ENCODE data around the gene FCRL1.

Gene FCRL1

DNA sequence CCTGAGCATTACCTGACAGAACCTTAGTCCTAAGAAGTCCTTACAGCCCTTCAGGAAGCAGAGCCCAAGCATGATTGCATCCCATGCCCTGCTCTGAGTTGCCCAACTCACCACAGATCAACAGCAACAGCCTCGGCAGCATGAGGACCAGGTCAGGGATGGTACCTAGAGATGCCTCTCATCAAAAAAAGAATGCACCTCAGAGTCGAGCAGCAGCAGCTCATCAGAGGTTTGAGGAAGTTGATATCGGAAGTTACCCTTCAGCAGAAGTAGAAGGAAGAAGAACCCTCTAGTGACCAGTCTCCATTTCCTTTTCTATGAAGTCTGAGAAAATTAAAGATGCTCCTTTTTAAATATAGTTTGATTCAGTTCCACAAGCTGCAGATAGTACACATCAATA, at the start of gene FCRL1:
Gene FCRL1, minus strand, starts transcription at position 225 of the 400 bp plus-strand sequence. Its CDS starts 83 bp downstream, at position 142.
- no peak within 1 kb of the TSS for H3K27ac ChIP-seq
- TF ChIP-seq ZFX (IDR thresholded peaks at IDR 0.05; ENCODE audit: borderline replicate concordance) = no peak
- TF ChIP-seq CTCF (IDR thresholded peaks at IDR 0.05) = no peak

DNA sequence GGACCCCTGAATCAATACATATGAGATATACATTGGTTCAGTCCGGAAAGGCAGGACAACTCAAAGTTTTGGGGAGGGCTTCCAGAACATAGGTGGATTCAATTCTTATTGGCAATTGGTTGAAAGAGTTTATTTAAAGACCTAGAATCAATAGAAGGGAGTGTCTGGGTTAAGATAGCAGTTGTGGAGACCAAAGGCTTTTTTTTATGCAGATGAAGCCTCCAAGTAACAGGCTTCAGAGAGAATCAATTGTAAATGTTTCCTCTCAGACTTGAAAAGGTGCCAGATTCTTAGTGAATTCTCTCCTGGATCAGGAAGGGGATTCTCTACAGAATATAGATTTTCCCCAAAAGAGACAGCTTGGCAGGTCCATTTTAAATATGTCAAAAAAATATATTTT, 48.7 kb upstream of the FCRL1 start:
- no peak for TF ChIP-seq ZFX (IDR thresholded peaks at IDR 0.05; ENCODE audit: borderline replicate concordance)
- TF ChIP-seq CTCF (IDR thresholded peaks at IDR 0.05) = no peak

GRCh38 chr1:157862114-157863070, 42.5 kb upstream of the FCRL1 start:
- no peak overlapping the region for H3K27ac ChIP-seq
- TF ChIP-seq CTCF (IDR thresholded peaks at IDR 0.05) (no peak), ZFX (IDR thresholded peaks at IDR 0.05; ENCODE audit: borderline replicate concordance) (no peak)

More for the DNA sequence above, 48.7 kb upstream of the FCRL1 start:
- no peak overlapping the region for H3K27ac ChIP-seq

DNA sequence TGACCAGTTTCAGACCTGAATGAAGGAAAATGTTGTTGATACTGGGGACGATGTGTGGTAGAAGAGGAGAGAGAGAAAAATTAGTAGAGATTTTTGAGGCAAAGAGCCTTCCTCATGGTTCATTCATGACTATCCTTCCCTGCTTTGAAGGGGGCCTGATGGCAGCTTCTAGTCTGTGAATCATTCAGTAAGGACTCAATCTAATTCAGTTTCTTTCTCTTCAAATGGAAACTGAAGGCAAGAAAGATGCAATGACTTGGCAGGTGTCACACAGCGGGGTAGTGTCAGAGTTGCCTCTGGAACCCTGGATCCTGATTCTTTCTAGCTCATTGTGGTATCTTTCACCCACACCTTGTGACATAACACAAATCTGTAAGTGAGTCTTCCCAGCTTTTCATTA, 36.6 kb upstream of the FCRL1 start:
- TF ChIP-seq ZFX (IDR thresholded peaks at IDR 0.05; ENCODE audit: borderline replicate concordance) = no peak
- no peak for TF ChIP-seq CTCF (IDR thresholded peaks at IDR 0.05)
- no peak overlapping the region for H3K27ac ChIP-seq

- H3K27ac ChIP-seq = no peak overlapping the region
- TF ChIP-seq ZFX (IDR thresholded peaks at IDR 0.05; ENCODE audit: borderline replicate concordance) (no peak), CTCF (IDR thresholded peaks at IDR 0.05) (no peak)
Measured at GRCh38 chr1:157852476-157852875, 32.6 kb upstream of the FCRL1 start.

DNA sequence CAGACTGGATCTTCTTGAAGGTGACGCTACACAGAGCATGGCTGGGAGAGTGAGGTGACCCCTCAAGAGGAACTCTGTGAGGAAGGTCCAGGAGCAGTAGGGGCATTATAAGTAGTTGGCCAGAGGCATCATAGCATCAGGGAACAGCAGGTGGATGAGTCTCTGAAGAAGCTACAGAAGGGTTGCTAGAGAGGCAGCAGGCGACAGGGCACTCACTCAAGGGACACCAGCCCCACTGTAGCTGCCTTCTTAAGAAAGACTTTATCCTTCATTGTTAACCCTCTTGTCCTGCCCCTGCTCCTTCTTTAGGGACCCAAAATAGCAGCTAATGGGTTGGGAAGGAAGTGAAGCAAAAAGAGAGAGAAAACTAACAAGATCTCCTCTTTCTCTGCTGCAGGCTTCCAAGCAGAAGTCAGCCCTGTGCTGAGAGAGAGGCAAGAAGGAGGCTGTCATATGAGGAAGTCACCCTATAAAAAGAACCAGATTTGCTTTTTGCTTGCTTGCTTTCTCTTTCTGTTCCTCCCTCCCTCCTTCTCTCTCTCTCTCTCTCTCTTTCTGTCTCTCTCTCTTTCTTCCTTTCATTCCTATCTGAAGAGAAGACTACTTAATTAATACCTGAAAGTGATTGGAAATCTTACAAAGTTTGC, 29.4 kb upstream of the FCRL1 start:
- TF ChIP-seq ZFX (IDR thresholded peaks at IDR 0.05; ENCODE audit: borderline replicate concordance) (no peak), CTCF (IDR thresholded peaks at IDR 0.05) (no peak)
- H3K27ac ChIP-seq = no peak overlapping the region

All from 22Rv1 (cell line).